HFF-Myc (cell line): Measurements from ENCODE around the gene ARHGAP15.
A peak's percentile ranks its signal among the peaks of the same experiment; 100 is the strongest.

ENCODE experiments used
- DNase-seq: peaks from one replicate; pipeline ENCODE4 v3.0.0-alpha.2; 2011; ENCODE audit warnings: low read depth; ENCODE audit errors: extremely low read depth
- H3K4me3 ChIP-seq: replicated peaks from 2 replicates; pipeline ENCODE4 v1.5.1; 2011; ENCODE audit warnings: low read depth, mild to moderate bottlenecking, control low read depth, low read length
- TF ChIP-seq, protein P1 (sequence below): IDR thresholded peaks from 2 replicates; pipeline ENCODE4 v1.5.1; 2012; ENCODE audit warnings: mild to moderate bottlenecking, low read depth, low read length, control low read depth; ENCODE audit errors: missing control alignments

Gene ARHGAP15

DNA sequence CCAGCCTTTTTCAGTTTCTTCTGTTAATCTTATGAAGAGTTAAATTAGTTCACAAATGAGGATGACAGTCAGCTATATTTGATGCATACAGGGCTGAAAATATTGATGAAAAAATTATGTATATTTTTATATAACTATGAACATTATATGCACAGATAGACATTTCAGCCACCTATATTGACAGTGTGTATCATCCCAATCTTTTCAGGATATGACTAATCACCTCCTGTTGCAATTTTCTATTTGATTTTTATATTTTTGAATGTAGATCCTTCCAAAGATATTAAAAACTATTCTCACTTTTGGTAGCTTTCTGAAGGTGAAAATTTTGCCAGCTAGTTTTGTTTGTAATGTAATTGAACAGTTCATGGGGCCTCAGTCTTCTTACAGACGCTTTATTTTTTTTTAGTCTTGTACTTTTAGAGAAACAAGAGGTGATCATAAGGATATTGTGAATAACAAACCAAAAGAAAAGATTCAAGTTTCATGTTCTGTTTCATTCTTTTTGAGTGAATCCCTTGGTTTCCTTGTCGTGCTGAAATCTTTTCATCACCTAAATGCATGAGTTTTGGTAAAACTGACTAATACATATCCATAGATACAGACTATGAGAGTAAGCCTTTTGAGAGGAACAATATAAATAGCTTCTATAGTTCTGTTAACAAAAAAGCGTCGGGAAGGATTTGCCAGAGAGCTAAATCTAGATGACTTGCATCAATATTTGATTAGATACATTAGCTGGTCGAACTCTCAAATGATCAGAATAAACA lies 123.1 kb downstream of the ARHGAP15 start:
- H3K4me3 ChIP-seq: no peak overlapping the region
- DNase-seq: no peak
- TF ChIP-seq, protein P1, sequence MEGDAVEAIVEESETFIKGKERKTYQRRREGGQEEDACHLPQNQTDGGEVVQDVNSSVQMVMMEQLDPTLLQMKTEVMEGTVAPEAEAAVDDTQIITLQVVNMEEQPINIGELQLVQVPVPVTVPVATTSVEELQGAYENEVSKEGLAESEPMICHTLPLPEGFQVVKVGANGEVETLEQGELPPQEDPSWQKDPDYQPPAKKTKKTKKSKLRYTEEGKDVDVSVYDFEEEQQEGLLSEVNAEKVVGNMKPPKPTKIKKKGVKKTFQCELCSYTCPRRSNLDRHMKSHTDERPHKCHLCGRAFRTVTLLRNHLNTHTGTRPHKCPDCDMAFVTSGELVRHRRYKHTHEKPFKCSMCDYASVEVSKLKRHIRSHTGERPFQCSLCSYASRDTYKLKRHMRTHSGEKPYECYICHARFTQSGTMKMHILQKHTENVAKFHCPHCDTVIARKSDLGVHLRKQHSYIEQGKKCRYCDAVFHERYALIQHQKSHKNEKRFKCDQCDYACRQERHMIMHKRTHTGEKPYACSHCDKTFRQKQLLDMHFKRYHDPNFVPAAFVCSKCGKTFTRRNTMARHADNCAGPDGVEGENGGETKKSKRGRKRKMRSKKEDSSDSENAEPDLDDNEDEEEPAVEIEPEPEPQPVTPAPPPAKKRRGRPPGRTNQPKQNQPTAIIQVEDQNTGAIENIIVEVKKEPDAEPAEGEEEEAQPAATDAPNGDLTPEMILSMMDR: no peak

GRCh38 chr2:143254110-143254509 lies 124.9 kb downstream of the ARHGAP15 start:
- no peak overlapping the region for H3K4me3 ChIP-seq
- no peak for DNase-seq
- TF ChIP-seq, protein P1: no peak

GRCh38 chr2:143255086-143255485 lies 125.9 kb downstream of the ARHGAP15 start:
- TF ChIP-seq, protein P1: no peak
- no peak overlapping the region for H3K4me3 ChIP-seq
- no peak for DNase-seq

GRCh38 chr2:143255899-143256298 lies 126.7 kb downstream of the ARHGAP15 start:
- TF ChIP-seq, protein P1: no peak
- H3K4me3 ChIP-seq: no peak overlapping the region
- DNase-seq: no peak

GRCh38 chr2:143258126-143258892 lies 129.1 kb downstream of the ARHGAP15 start:
- DNase-seq: no peak
- TF ChIP-seq, protein P1: no peak
- H3K4me3 ChIP-seq: no peak overlapping the region

GRCh38 chr2:143259368-143259958 lies 130.2 kb downstream of the ARHGAP15 start:
- H3K4me3 ChIP-seq: no peak overlapping the region
- peak; percentile 50 for DNase-seq
- TF ChIP-seq, protein P1: peak; percentile 72
